Mesothelial cell of epicardium (in vitro differentiated cells): ENCODE results near the gene RAB7A. TPM values are rescaled to one million over a fixed set of nuclear protein-coding genes. Genes with fewer than 3 reads are reported as not detected.

Experiments used
- DNase-seq, 2 experiments: peaks; one replicate each; pipeline ENCODE4 v3.0.0; 2021; ENCODE audit warnings: low spot score in 2 of 2; ENCODE audit not compliant: unreplicated experiment in 2 of 2
- H3K27ac Mint-ChIP-seq: 2 replicates; pipeline ENCODE4 v1.8.0; 2021; ENCODE audit warnings: mixed read lengths
- H3K27me3 Mint-ChIP-seq: 2 replicates; pipeline ENCODE4 v1.8.0; 2021; ENCODE audit warnings: low read depth, mixed read lengths
- H3K36me3 Mint-ChIP-seq: 2 replicates; pipeline ENCODE4 v1.8.0; 2021; ENCODE audit warnings: mixed read lengths
- H3K4me1 Mint-ChIP-seq: 2 replicates; pipeline ENCODE4 v1.8.0; 2021; ENCODE audit warnings: mixed read lengths
- H3K4me3 Mint-ChIP-seq: 2 replicates; pipeline ENCODE4 v1.8.0; 2021; ENCODE audit warnings: mild to moderate bottlenecking, moderate library complexity, mixed read lengths
- H3K9me3 Mint-ChIP-seq: 2 replicates; pipeline ENCODE4 v1.8.0; 2021; ENCODE audit warnings: mixed read lengths
- CTCF ChIP-seq: fragments of 200-600 bp; sonication (generic); IDR thresholded peaks from one replicate; pipeline ENCODE4 v1.5.0; 2021; ENCODE audit warnings: antibody characterized with exemption; ENCODE audit not compliant: unreplicated experiment
- total RNA-seq: library from RNA; stranded (reverse); gene quantifications from 3 replicates; pipeline ENCODE4 v1.2.1, GENCODE V29; 2021

RAB7A gene
- total RNA-seq, 1 donor from 2014 or later: 133 TPM

- H3K4me1 Mint-ChIP-seq: peaks cover 13% of the 10 kb centered on the region
- no peaks in the 10 kb centered on the region for H3K9me3 Mint-ChIP-seq
- DNase-seq: no peak
- H3K4me3 Mint-ChIP-seq: no peak overlapping the region
- TF ChIP-seq CTCF: no peak
- H3K27me3 Mint-ChIP-seq: peaks cover 2% of the 10 kb centered on the region
- H3K27ac Mint-ChIP-seq: no peak overlapping the region
- no peaks in the 10 kb centered on the region for H3K36me3 Mint-ChIP-seq
Observed at GRCh38 chr3:128707928-128708494, 18.0 kb upstream of the RAB7A start.

GRCh38 chr3:128709038-128709437 lies 16.9 kb upstream of the RAB7A start:
- no peaks in the 10 kb centered on the region for H3K36me3 Mint-ChIP-seq
- H3K4me1 Mint-ChIP-seq: peaks cover 13% of the 10 kb centered on the region
- no peak overlapping the region for H3K27ac Mint-ChIP-seq
- TF ChIP-seq CTCF: no peak
- H3K9me3 Mint-ChIP-seq: no peaks in the 10 kb centered on the region
- DNase-seq: no peak
- no peak overlapping the region for H3K4me3 Mint-ChIP-seq
- peaks cover 2% of the 10 kb centered on the region for H3K27me3 Mint-ChIP-seq

GRCh38 chr3:128709506-128710210 lies 16.3 kb upstream of the RAB7A start:
- no peaks in the 10 kb centered on the region for H3K36me3 Mint-ChIP-seq

GRCh38 chr3:128710816-128711433 lies 15.1 kb upstream of the RAB7A start:
- H3K36me3 Mint-ChIP-seq: no peaks in the 10 kb centered on the region
- no peaks in the 10 kb centered on the region for H3K9me3 Mint-ChIP-seq
- H3K4me1 Mint-ChIP-seq: peaks cover 13% of the 10 kb centered on the region

More at GRCh38 chr3:128709506-128710210, 16.3 kb upstream of the RAB7A start:
- no peak for TF ChIP-seq CTCF
- no peaks in the 10 kb centered on the region for H3K9me3 Mint-ChIP-seq
- H3K4me3 Mint-ChIP-seq: no peak overlapping the region
- no peak overlapping the region for H3K27ac Mint-ChIP-seq
- H3K27me3 Mint-ChIP-seq: peaks cover 2% of the 10 kb centered on the region
- H3K4me1 Mint-ChIP-seq: peaks cover 13% of the 10 kb centered on the region
- DNase-seq: no peak

GRCh38 chr3:128712848-128713247 lies 13.1 kb upstream of the RAB7A start:
- no peaks in the 10 kb centered on the region for H3K9me3 Mint-ChIP-seq
- H3K4me1 Mint-ChIP-seq: peaks cover 13% of the 10 kb centered on the region

More at GRCh38 chr3:128710816-128711433, 15.1 kb upstream of the RAB7A start:
- H3K27me3 Mint-ChIP-seq: peaks cover 2% of the 10 kb centered on the region
- H3K4me3 Mint-ChIP-seq: no peak overlapping the region
- TF ChIP-seq CTCF: no peak
- no peak for DNase-seq
- H3K27ac Mint-ChIP-seq: no peak overlapping the region

More at GRCh38 chr3:128712848-128713247, 13.1 kb upstream of the RAB7A start:
- no peaks in the 10 kb centered on the region for H3K36me3 Mint-ChIP-seq
- no peak overlapping the region for H3K4me3 Mint-ChIP-seq
- peaks cover 2% of the 10 kb centered on the region for H3K27me3 Mint-ChIP-seq
- DNase-seq: no peak
- TF ChIP-seq CTCF: no peak
- H3K27ac Mint-ChIP-seq: no peak overlapping the region
